GM19328 (cell line): Measurements from ENCODE around the gene ITGAV.

Experiments
- ATAC-seq: cut with Tn5 transposase; IDR thresholded peaks from one replicate; pipeline ENCODE4 v1.9.1; 2021; ENCODE audit warnings: mild to moderate bottlenecking, moderate library complexity; ENCODE audit not compliant: unreplicated experiment

The ITGAV gene

GRCh38 chr2:186659383-186659782 lies 69.5 kb downstream of the ITGAV start:
- ATAC-seq: no peak

DNA sequence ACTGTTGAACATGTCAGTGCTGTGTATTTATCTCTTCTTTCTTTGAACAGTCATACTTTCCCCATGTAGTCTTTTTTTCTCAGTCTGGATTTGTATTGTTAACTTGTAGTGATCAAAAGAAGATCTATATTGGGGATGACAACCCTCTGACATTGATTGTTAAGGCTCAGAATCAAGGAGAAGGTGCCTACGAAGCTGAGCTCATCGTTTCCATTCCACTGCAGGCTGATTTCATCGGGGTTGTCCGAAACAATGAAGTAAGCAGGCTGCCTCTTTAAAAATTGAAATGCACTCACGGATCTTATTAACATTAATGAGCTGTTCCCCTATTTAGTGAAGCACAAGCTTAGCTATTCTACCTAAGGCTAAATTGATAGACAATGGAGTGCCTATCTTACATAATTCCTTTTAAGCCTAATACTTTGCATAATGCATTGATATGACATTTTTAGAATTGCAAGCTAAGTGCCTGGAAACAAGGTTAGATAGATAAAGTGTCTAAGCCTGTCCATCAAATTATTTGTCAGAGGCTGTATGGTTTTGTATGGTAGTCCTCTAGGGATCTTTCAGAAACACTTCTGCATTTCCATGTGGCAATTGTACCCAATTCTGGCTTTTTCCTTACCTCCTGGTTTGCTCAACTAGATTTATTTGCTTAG lies 74.7 kb downstream of the ITGAV start:
- ATAC-seq: no peak

DNA sequence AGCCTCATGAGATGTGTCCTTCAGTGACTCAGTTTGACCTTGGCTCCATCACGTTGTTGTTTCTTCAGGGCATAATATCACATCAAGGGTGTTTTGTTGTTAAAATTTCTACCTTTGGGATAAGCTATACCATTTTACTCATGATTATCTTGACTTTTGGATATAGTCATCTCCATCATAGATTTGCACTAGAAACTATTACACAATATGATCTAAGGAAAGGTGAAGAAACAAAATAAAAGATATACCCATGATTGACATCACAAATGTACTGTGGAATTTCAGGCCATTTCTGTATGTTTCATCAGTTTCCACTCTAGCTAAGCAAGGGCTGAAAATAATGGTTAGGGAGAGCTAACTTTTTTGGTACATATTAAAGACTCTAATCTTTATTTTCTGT lies 79.3 kb downstream of the ITGAV start:
- no peak for ATAC-seq

- ATAC-seq: no peak
These were observed 81.0 kb downstream of the ITGAV start for GRCh38 chr2:186670831-186671230.

DNA sequence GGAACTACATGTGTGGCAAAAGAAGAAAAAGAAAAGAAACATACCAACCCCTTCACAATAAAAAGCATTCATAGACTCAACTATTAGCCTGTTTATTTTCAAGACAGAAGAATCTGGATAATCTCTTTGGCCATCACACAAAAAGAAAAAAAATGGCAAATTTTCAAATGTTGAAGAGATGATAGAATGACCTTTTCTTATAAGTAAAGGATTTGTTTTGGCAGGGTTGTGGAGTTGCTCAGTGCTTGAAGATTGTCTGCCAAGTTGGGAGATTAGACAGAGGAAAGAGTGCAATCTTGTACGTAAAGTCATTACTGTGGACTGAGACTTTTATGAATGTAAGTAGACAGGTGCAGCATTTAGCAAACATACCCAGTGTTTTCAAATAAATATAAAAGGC lies 85.5 kb downstream of the ITGAV start:
- no peak for ATAC-seq

DNA sequence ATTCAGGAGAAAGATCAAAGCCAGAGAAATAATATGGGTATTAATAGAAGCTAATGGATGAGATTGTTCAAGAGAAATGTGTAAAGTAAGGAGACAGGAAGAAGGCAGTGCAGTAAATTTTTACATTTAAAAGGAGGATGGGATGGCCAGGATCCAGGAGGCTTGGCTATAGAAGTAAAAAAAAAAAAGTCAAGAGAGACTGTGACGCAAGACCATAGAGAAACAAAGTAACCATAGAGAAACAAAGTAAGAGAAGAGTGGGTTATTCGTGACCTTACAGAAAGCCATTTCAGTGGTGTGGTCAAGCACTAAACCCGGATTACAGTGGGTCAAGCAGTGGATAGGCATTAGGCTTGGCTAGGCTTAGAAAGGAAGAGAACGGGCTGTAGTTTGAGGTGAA lies 93.5 kb downstream of the ITGAV start:
- ATAC-seq: no peak

- ATAC-seq: no peak
These were observed 98.0 kb downstream of the ITGAV start for GRCh38 chr2:186687807-186688211.

DNA sequence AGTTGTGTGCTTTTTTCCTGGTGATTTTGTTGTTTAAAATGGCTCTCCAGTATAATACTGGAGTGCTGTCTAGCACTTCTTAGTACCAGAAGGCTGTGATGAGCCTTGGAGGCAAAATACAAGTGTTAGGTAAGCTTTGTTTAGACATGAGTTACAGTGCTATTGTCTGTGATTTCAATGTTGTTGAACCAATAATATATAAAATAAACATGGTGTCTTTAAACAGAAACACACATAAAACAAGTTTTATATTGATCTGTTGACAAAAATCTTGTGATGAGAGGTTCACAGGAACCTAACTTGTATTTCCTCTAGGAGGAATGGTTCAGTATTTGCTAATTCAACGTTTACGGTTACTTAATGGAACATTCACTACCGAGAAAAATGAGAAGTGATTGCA lies 99.0 kb downstream of the ITGAV start:
- ATAC-seq: no peak

GRCh38 chr2:186690786-186691185 lies 100.9 kb downstream of the ITGAV start:
- ATAC-seq: no peak

DNA sequence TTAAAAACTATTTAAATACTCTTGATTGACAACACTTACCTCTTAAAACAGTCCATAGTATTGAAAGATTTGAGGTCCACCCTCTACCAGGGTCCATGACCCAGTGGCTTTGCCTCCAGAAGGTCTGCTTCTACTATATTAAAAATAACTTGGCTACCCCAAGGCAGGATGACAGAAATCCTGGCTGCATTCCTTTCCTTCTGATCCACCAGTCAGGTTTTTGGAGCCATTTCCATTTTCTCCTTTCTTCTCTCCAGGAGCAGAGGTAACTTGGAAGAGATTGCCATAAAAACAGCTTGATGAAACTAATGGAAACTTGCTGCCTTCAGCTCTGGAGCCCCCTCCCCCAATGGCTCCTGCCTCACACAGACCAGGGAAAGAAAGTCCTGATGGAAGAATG lies 101.4 kb downstream of the ITGAV start:
- ATAC-seq: no peak

DNA sequence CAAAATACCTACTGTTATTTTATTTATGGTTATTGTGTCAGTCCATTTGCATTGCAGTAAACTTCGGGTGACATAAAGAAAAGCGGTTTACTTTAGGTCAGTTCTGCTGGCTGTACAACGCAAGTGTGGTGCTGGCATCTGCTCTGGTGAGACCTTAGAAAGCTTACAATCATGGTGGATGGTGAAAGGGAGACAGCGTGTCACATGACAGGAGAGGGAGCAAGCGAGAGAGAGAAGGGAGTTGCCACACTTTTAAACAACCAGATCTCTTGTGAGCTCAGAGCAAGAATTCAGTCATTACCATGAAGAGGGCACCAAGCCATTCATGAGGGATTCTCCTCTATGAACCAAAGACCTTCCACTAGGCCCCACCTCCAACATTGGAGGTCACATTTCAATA lies 102.0 kb downstream of the ITGAV start:
- no peak for ATAC-seq

GRCh38 chr2:186693446-186693832 lies 103.6 kb downstream of the ITGAV start:
- ATAC-seq: no peak

- ATAC-seq: no peak
These were observed 105.4 kb downstream of the ITGAV start for GRCh38 chr2:186695081-186695756.

- no peak for ATAC-seq
These were observed 106.4 kb downstream of the ITGAV start for GRCh38 chr2:186696290-186696689.

DNA sequence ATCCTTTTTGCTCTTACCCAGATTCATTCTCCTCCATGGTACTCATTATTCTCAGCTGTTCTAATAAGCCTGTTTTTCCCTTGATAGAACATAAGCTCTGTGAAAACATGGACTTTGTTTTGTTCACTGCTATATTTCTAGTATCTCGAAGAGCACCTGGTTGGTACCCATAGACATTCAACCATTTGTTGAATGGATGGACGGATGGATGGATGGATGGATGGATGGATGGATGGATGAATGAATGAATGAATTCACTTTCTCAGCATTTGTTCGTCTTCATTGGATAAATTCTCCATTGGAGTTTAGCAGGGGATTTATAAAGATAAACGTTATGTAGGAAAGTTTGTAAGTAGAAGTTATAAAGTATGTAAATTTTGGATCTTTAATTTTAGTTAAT lies 106.9 kb downstream of the ITGAV start:
- ATAC-seq: no peak

DNA sequence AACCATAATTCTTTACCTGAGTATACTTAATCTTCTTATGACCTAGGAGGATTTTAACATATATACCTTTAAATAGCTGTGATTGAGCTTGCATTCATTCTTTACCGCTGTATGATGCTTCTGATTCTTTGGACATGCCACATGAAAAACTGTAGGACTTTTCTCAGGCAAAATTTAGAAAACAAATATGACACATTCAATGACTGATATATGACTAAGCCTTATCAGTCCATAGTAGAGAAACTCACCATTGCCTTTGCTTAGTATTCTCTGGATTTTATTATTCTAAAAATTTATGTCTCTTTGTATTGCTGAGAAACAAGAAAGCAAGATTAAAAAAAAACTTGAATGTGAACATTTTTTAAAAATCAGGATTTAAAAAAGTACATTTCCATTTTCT lies 107.7 kb downstream of the ITGAV start:
- ATAC-seq: no peak

DNA sequence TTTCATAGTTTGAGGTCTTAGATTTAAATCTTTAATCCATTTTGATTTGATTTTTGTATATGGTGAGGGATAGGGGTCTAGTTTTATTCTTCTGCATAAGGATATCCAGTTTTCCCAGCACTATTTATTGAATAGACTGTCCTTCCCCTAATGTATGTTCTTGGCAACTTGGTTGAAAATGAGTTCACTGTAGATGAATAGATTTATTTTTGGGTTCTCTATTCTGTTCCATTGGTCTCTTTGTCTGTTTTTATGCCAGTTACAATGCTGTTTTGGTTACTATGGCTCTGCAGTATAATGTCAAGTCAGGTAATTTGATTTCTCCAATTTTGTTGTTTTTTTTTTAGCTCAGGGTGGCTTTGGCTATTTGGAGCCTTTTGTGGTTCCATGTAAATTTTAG lies 109.9 kb downstream of the ITGAV start:
- no peak for ATAC-seq

- ATAC-seq: no peak
These were observed 112.2 kb downstream of the ITGAV start for GRCh38 chr2:186702006-186702405.

GRCh38 chr2:186702501-186702900 lies 112.6 kb downstream of the ITGAV start:
- ATAC-seq: no peak

DNA sequence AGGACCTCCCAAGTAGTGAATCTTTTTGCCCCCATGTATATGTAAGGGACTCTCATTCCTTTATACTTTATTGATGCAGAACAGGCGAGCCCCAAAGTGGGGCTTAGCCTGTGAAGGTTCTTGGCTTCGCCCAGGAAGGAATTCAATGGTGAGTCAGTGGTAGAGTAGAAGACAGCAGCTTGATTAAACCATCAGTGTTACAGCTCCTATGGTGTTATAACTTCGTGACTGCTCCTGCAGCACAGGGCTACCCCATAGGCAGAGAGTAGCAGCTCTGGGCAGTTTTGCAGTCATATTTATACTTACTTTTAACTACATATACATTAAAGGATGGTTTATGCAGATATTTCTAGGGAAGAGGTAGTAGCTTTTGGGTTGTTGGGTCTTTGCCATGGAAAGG lies 115.0 kb downstream of the ITGAV start:
- no peak for ATAC-seq

- no peak for ATAC-seq
These were observed 119.9 kb downstream of the ITGAV start for GRCh38 chr2:186709529-186710450.

- ATAC-seq: no peak
These were observed 123.8 kb downstream of the ITGAV start for GRCh38 chr2:186713691-186714090.
